Midbrain (tissue), 1 donor: Measurements from ENCODE around the gene RAB40A.
"Not testable (repeated sequence)": the region's sequence is repeated elsewhere in the genome, so short reads cannot be mapped to it uniquely, and the experiment has no call there.

Source experiments
- DNase-seq: peaks from one replicate; lab custom pipeline; 2025; lab: John Stamatoyannopoulos, UW

The RAB40A gene

DNA sequence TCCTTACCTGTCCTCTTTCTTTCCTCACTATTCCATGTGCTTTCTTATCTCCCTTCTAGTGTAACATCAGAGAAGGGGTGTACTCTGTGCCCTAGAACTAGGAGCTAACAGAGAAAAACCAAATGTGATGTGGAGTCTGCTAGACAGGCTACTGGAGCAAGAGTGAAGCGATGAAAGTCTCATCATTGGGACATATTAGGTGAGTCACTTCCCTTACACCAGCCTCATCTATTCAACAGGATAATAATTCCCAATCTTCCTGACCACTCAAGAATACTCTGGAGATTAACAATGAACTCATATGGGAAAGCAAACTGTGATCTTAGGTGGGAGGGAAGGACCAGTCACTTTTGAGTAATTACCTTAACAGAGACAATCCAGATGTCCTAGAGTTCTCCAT is 58.1 kb downstream of the RAB40A start:
- no peak for DNase-seq

DNA sequence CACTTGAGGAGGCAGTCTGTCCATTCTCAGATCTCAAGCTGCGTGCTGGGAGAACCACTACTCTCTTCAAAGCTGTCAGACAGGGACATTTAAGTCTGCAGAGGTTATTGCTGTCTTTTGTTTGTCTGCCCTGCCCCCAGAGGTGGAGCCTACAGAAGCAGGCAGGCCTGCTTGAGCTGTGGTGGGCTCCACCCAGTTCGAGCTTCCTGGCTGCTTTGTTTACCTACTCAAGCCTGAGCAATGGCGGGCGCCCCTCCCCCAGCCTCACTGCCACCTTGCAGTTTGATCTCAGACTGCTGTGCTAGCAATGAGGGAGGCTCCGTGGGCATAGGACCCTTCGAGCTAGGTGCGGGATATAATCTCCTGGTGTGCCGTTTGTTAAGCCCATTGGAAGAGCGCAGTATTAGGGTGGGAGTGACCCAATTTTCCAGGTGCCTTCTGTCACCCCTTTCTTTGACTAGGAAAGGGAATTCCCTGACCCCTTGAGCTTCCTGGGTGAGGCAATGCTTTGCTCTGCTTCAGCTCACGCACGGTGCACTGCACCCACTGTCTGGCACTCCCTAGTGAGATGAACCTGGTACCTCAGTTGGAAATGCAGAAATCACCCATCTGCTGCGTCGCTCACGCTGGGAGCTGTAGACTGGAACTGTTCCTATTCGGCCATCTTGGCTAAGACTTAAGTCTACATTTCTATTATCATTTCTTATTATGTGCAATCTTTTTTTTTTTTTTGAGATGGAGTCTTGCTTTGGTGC is 59.1 kb downstream of the RAB40A start:
- not testable (repeated sequence) for DNase-seq

DNA sequence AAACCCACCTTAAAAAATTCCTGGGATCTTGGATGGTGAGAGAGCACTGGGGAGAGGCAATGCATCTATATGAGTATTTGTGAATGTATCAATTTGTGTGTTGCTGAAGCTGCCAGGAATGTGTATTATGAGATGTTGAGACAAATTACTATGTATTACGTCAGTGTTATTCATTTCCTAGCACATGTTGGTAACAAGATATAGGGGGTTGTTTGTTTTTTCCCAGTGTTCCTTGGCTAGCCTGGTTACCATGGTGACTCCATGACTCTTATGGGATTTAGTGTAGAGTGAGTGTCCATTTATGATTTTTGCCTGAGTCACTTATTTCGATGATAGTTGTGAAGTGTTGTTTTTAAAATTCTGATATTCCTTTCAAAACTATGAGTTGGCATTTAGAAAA is 65.6 kb downstream of the RAB40A start:
- no peak for DNase-seq
